T-cell (primary cell): ENCODE measurements around the gene CMTM7. TPM values are rescaled to one million over a fixed set of nuclear protein-coding genes. Genes with fewer than 3 reads are reported as not detected.
A peak's percentile ranks its signal among the peaks of the same experiment; 100 is the strongest.

ENCODE experiments used
- ATAC-seq, 4 experiments: fragments of 200-7000 bp in 3 of 4; fragments of 150-1000 bp in 1 of 4; cut with Tn5 transposase; replicated peaks in 1 of 4; 1 replicate in 3 of 4; 2 replicates in 1 of 4; pipeline ENCODE4 v1.10.0; 2021; ENCODE audit warnings: moderate library complexity in 3 of 4, mild to moderate bottlenecking in 2 of 4, moderate number of reproducible peaks in 1 of 4
- CTCF ChIA-PET, 2 donors: fragments of 300-600 bp; sonication (Branson Sonifier 250); formaldehyde crosslinking; loops; one replicate each; lab custom pipeline; 2022; ENCODE audit warnings: antibody characterized with exemption in 2 of 2; lab: Charles Lee
- POLR2A ChIA-PET, 2 donors: fragments of 300-600 bp; sonication (Branson Sonifier 250); formaldehyde crosslinking; loops; one replicate each; lab custom pipeline; 2022; ENCODE audit warnings: antibody characterized with exemption in 2 of 2; lab: Charles Lee
- DNase-seq, 35 experiments: peaks; one replicate each; pipeline versions ENCODE4 v3.0.0 to v3.0.0-alpha.2; 2013 to 2023
- H3K27ac ChIP-seq: one replicate; pipeline ENCODE4 v1.5.1; 2013; ENCODE audit warnings: low read length
- H3K27me3 ChIP-seq, 2 experiments: replicated peaks in 1 of 2; 1 replicate in 1 of 2; 2 replicates in 1 of 2; pipeline versions ENCODE4 v1.6.1 to v1.7.0; 2013; ENCODE audit warnings: low read length in 1 of 2, mixed read lengths in 1 of 2; ENCODE audit not compliant: control insufficient read depth in 2 of 2, insufficient read depth in 2 of 2; ENCODE audit errors: extremely low read depth in 1 of 2
- H3K36me3 ChIP-seq, 2 donors: 1 replicate in 1 of 2; 2 replicates in 1 of 2; pipeline versions ENCODE4 v1.6.1 to v1.7.0; 2013; ENCODE audit warnings: low read length in 1 of 2; ENCODE audit not compliant: control insufficient read depth in 2 of 2, insufficient read depth in 1 of 2; ENCODE audit errors: extremely low read depth in 1 of 2
- H3K4me1 ChIP-seq, 2 experiments: 1 replicate in 1 of 2; 2 replicates in 1 of 2; pipeline versions ENCODE4 v1.6.1 to v1.7.0; 2013; ENCODE audit warnings: low read length in 2 of 2, mixed read lengths in 1 of 2; ENCODE audit not compliant: insufficient read depth in 2 of 2, control insufficient read depth in 1 of 2; ENCODE audit errors: extremely low read depth in 1 of 2
- H3K4me3 ChIP-seq, 2 donors: 1 replicate in 1 of 2; 2 replicates in 1 of 2; pipeline versions ENCODE4 v1.5.1 to v1.7.0; 2013; ENCODE audit warnings: mild to moderate bottlenecking in 2 of 2, low read length in 1 of 2, moderate library complexity in 1 of 2; ENCODE audit not compliant: control insufficient read depth in 1 of 2; ENCODE audit errors: extremely low read depth in 1 of 2
- H3K9me3 ChIP-seq: 2 replicates; pipeline ENCODE4 v1.7.0; 2013
- H3K27ac Mint-ChIP-seq, 2 donors: one replicate each; pipeline ENCODE4 v1.8.0; 2020 to 2021; ENCODE audit warnings: mild to moderate bottlenecking in 2 of 2, mixed read lengths in 2 of 2
- H3K27me3 Mint-ChIP-seq, 2 donors: one replicate each; pipeline ENCODE4 v1.8.0; 2021 to 2022; ENCODE audit warnings: mixed read lengths in 2 of 2
- H3K36me3 Mint-ChIP-seq: one replicate; pipeline ENCODE4 v1.8.0; 2021; ENCODE audit warnings: mixed read lengths
- H3K4me1 Mint-ChIP-seq, 3 donors: one replicate each; pipeline ENCODE4 v1.8.0; 2020 to 2022; ENCODE audit warnings: mixed read lengths in 3 of 3, mild to moderate bottlenecking in 1 of 3
- H3K4me3 Mint-ChIP-seq, 3 donors: one replicate each; pipeline ENCODE4 v1.8.0; 2020 to 2022; ENCODE audit warnings: mild to moderate bottlenecking in 3 of 3, mixed read lengths in 3 of 3, moderate library complexity in 3 of 3
- H3K9me3 Mint-ChIP-seq, 3 donors: one replicate each; pipeline ENCODE4 v1.8.0; 2020 to 2022; ENCODE audit warnings: mixed read lengths in 3 of 3
- WGBS: methylation state at CpG from one replicate; pipeline ENCODE4 v1.1.5; 2013; ENCODE audit warnings: missing lambda C conversion rate; ENCODE audit not compliant: insufficient coverage; 5-methylcytosine and 5-hydroxymethylcytosine counted together
- total RNA-seq, 35 experiments: library from RNA in 6 of 35; stranded (reverse) in 6 of 35; fragments of 120-200 nt in 1 of 35; gene quantifications; one replicate each; pipeline versions ENCODE4 v1.2.1 to v1.2.4 and lab custom pipeline; 2013 to 2026

CMTM7 gene
- total RNA-seq, 5 donors from 2014 or later (not counting 1 experiment from before 2014, with no cell fraction given), result 40.7 to 56.7 (median 47.8) TPM

DNA sequence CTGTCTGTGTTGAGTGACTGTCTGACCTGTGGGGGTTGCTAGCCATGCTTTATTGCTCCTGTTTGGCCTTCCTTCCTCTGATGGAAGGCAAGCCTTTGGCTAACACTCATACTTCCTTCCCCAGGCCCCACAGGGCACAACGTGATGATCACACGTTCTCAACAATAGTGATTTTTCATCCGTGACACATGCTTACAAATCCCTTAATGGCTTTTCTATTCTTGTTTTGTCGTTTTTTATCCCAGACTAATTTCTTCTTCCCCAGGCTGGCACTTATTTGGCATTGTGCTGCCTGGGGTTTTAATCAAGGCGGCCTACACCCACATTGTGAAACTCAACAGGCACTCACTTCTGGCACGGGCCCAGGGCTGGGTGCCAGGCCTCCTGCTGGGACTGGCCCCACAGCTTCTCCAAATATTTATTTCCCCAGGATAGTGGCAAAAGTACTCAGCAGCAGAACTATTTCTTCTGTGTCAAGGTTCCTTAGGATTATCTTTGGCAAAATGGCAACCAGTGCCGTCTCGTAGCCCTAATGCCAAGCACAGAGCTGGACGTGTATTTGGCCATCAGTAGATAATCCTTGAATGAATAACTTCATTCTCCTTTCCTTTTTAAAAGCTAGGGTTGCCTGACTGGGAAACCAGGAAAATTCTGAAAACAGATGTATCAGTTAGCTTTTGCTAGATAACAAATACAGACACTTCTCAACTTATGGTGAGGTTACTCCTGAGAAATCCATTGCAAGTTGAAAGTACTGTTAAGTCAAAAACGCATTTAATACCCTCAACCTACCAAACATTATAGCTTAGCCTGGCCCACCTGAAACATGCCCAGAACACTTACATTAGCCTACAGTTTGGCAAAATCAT lies 30.6 kb downstream of the CMTM7 start:
- no peak overlapping the region for H3K4me3 ChIP-seq
- ChIA-PET CTCF (interaction anchor here (0.6 to 1.8 kb wide), 4 partner anchors 28 to 283 kb away, joined by 3 to 6 read pairs (median 4); no protein-coding TSS in a partner anchor), POLR2A (interaction anchor here in 1 of 2 donors (0.6 to 1.0 kb wide), 2 partner anchors 12 to 35 kb away, joined by 3 read pairs; no protein-coding TSS in a partner anchor)
- 80% methylated on average over 8 of the region's 10 CpGs for WGBS
- H3K4me1 ChIP-seq, result peaks cover 53 to 64% of the 10 kb centered on the region in 2 experiments
- peaks cover 0 to 3% (median 0%) of the 10 kb centered on the region in 3 donors for H3K9me3 Mint-ChIP-seq
- H3K27ac ChIP-seq, result peak overlapping the region; percentile 17
- H3K36me3 Mint-ChIP-seq, result peaks cover 3% of the 10 kb centered on the region
- ATAC-seq, result no peak
- no peaks in the 10 kb centered on the region for H3K9me3 ChIP-seq
- peak overlapping the region in 2 of 3 donors; percentile 32 to 70 for H3K4me3 Mint-ChIP-seq
- H3K27ac Mint-ChIP-seq, result peak overlapping the region; percentile 94 to 98
- DNase-seq, result no peak
- no peaks in the 10 kb centered on the region for H3K27me3 ChIP-seq
- H3K27me3 Mint-ChIP-seq, result no peaks in the 10 kb centered on the region
- H3K36me3 ChIP-seq, result no peaks in the 10 kb centered on the region
- H3K4me1 Mint-ChIP-seq, result peaks cover 95 to 98% (median 96%) of the 10 kb centered on the region in 3 donors

DNA sequence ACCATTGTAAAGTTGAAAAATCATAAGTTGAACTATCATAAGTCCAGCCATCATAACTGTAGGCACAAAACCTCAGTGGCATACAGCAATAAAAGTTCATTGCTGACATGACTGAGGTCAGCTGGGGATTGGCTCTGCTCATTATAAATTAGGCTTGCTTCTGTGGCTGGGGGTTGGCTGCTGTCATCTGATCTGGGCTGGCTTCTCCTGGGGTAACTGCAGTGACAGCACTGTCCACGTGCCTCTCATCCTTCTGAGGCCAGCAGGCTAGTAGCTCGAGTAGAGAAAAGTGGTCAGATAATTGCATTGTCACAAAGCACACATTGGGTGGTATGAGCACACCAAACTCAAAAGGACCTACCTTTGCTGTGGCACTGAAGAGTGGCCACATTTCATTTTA lies 31.3 kb downstream of the CMTM7 start:
- POLR2A ChIA-PET, result interaction anchor here (1.0 to 2.4 kb wide), 2 partner anchors 8 to 11 kb away, joined by 3 to 16 read pairs; no protein-coding TSS in a partner anchor
- Histone ChIP-seq H3K27ac (no peak overlapping the region), H3K27me3 (no peaks in the 10 kb centered on the region), H3K9me3 (no peaks in the 10 kb centered on the region), H3K4me1 (peaks cover 57 to 68% of the 10 kb centered on the region in 2 experiments), H3K4me3 (no peak overlapping the region), H3K36me3 (no peaks in the 10 kb centered on the region)
- CTCF ChIA-PET, result interaction anchor here (0.5 to 2.4 kb wide), 7 partner anchors 8 to 85 kb away, joined by 3 to 12 read pairs (median 4); no protein-coding TSS in a partner anchor
- DNase-seq (no peak), ATAC-seq (no peak)
- Mint-ChIP-seq H3K9me3 (peaks cover 0 to 3% (median 0%) of the 10 kb centered on the region in 3 donors), H3K36me3 (peaks cover 3% of the 10 kb centered on the region), H3K4me1 (peaks cover 96 to 98% (median 96%) of the 10 kb centered on the region in 3 donors), H3K27me3 (no peaks in the 10 kb centered on the region), H3K27ac (peak overlapping the region; percentile 98), H3K4me3 (peak overlapping the region in 2 of 3 donors; percentile 8 to 80)
- WGBS, result no CpG with 5 or more reads among the region's 2 CpGs

DNA sequence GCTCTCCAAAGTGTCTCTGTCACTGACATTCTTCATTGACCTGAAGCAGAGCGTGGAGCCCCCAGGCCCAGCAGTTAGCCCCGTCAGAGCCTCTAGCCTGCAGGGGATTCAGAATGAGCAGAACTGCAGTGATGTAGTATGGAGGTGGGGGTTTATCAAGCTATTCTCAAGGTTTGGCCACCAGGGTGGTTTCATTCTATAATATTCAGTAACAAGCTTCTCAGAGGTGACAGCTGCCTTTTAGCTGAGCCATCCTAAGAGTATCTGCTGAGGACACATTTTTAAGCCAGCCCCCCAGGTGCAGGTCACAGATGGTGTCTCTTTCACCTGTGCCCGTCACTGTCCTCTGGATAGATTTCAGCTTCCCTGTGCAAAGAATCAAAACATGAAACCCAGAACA lies 31.9 kb downstream of the CMTM7 start:
- Mint-ChIP-seq H3K27me3 (no peaks in the 10 kb centered on the region), H3K27ac (peak overlapping the region; percentile 98), H3K4me3 (peak overlapping the region in 1 of 3 donors; percentile 80), H3K36me3 (peaks cover 3% of the 10 kb centered on the region), H3K9me3 (peaks cover 0 to 3% (median 0%) of the 10 kb centered on the region in 3 donors), H3K4me1 (peaks cover 96 to 98% (median 96%) of the 10 kb centered on the region in 3 donors)
- ATAC-seq, result no peak
- Histone ChIP-seq H3K27ac (peak overlapping the region; percentile 61), H3K36me3 (no peaks in the 10 kb centered on the region), H3K9me3 (no peaks in the 10 kb centered on the region), H3K4me1 (peaks cover 62 to 74% of the 10 kb centered on the region in 2 experiments), H3K27me3 (no peaks in the 10 kb centered on the region), H3K4me3 (no peak overlapping the region)
- no peak for DNase-seq
- 94% methylated on average over 2 of the region's 3 CpGs for WGBS
- CTCF ChIA-PET, result interaction anchor here (1.0 to 2.4 kb wide), 8 partner anchors 8 to 52 kb away, joined by 3 to 12 read pairs (median 4); no protein-coding TSS in a partner anchor
- POLR2A ChIA-PET, result interaction anchor here (0.7 to 2.4 kb wide), 4 partner anchors 9 to 34 kb away, joined by 3 to 16 read pairs (median 3); no protein-coding TSS in a partner anchor

DNA sequence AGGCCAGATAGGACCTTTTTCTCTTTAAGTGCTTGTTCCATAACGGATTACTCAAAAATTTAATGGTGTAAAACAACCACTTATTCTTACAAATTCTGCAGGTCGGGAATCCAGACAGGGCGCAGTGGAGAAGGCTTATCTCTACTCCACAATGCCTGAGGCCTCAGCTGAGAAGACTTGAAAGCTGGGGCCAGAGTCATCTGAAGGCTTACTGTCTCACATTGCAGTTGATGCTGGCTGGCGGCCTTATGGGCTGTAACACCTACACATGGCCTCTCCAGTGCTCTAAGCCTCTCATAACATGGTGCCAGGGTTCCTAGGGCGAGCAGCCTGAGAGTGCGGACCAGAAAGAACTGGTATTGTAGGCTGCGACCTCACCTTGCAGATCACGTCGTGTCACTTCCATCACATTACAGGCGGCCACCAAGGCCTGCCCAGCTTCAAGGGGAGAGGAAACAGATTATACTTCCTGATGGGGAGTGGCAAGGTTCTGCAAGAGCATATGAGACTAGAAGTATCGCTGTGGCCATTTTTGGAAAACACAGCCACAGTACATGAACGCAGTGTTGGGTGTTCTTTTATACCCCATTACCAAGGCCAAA lies 32.4 kb downstream of the CMTM7 start:
- H3K27ac Mint-ChIP-seq, result peak overlapping the region; percentile 98
- H3K4me1 Mint-ChIP-seq, result peaks cover 96 to 98% (median 96%) of the 10 kb centered on the region in 3 donors
- 89% methylated on average over 3 of the region's 12 CpGs for WGBS
- ChIA-PET POLR2A (interaction anchor here (0.6 to 2.4 kb wide), 6 partner anchors 9 to 74 kb away, joined by 3 to 16 read pairs (median 3); no protein-coding TSS in a partner anchor), CTCF (interaction anchor here (0.6 to 2.4 kb wide), 11 partner anchors 9 to 52 kb away, joined by 3 to 12 read pairs (median 3); no protein-coding TSS in a partner anchor)
- Histone ChIP-seq H3K36me3 (no peaks in the 10 kb centered on the region), H3K27me3 (no peaks in the 10 kb centered on the region), H3K4me3 (peak overlapping the region in 1 of 2 donors; percentile 27), H3K9me3 (no peaks in the 10 kb centered on the region), H3K27ac (peak overlapping the region; percentile 61), H3K4me1 (peaks cover 66 to 78% of the 10 kb centered on the region in 2 experiments)
- peaks cover 3% of the 10 kb centered on the region for H3K36me3 Mint-ChIP-seq
- H3K27me3 Mint-ChIP-seq, result no peaks in the 10 kb centered on the region
- H3K4me3 Mint-ChIP-seq, result peak overlapping the region; percentile 36 to 80 (median 40)
- peak; percentile 60 to 67 (median 66) for ATAC-seq
- H3K9me3 Mint-ChIP-seq, result peaks cover 0 to 3% (median 0%) of the 10 kb centered on the region in 3 donors
- DNase-seq, result peak in 20 of 35 experiments; percentile 16 to 65 (median 30)

DNA sequence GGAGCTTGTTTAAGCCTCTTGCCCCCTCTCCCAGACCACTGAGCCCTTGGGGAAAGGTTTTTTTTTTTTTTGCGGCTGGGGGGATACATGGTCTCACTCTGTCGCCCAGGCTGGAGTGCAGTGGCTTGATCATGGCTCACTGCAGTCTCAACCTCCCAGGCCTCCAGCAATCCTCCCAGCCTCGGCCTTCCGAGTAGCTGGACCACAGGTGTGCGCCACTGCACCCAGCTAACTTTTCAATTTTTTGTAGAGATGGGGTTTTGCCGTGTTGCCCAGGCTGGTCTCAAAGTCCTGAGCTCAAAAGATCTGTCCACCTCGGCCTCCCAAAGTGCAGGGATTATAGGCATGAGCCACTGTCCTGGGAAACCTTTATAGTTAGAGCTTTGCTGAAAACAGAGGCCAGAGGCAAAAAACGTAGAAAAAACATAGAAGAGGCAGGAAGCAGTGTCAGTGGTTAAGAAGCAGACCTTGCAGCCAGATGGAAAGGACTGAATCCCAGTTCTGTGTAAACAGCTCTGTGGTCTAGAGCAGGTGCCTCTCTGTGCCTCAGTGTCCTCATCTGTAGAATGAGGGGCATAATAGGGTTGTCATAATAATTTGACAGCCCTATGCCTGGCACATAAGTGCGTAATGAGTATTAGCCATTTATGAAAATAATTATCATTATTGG lies 33.1 kb downstream of the CMTM7 start:
- peak overlapping the region in 1 of 2 donors; percentile 27 for H3K4me3 ChIP-seq
- H3K36me3 Mint-ChIP-seq, result peaks cover 3% of the 10 kb centered on the region
- H3K4me1 Mint-ChIP-seq, result peaks cover 93 to 97% (median 96%) of the 10 kb centered on the region in 3 donors
- peaks cover 61 to 85% of the 10 kb centered on the region in 2 experiments for H3K4me1 ChIP-seq
- ATAC-seq (no peak), DNase-seq (peak in 1 of 35 experiments; percentile 35)
- WGBS, result 74% methylated on average over 6 of the region's 9 CpGs
- peak overlapping the region; percentile 61 for H3K27ac ChIP-seq
- POLR2A ChIA-PET, result interaction anchor here (0.6 to 2.4 kb wide), 8 partner anchors 8 to 73 kb away, joined by 3 to 16 read pairs (median 3); no protein-coding TSS in a partner anchor
- H3K9me3 Mint-ChIP-seq, result no peaks in the 10 kb centered on the region
- H3K27me3 ChIP-seq, result no peaks in the 10 kb centered on the region
- CTCF ChIA-PET, result interaction anchor here (0.6 to 2.4 kb wide), 10 partner anchors 8 to 53 kb away, joined by 3 to 12 read pairs (median 4); no protein-coding TSS in a partner anchor
- no peaks in the 10 kb centered on the region for H3K27me3 Mint-ChIP-seq
- peak overlapping the region; percentile 98 for H3K27ac Mint-ChIP-seq
- peak overlapping the region; percentile 36 to 80 (median 40) for H3K4me3 Mint-ChIP-seq
- H3K9me3 ChIP-seq, result no peaks in the 10 kb centered on the region
- H3K36me3 ChIP-seq, result no peaks in the 10 kb centered on the region
